Muscle of leg (tissue), 16 donors: ENCODE measurements around the gene GAB1. TPM values are rescaled to one million over a fixed set of nuclear protein-coding genes. Genes with fewer than 3 reads are reported as not detected.
A peak's percentile ranks its signal among the peaks of the same experiment; 100 is the strongest.

ENCODE experiments used
- DNase-seq: peaks from one replicate; pipeline ENCODE4 v3.0.0; 2013
- H3K27ac ChIP-seq: one replicate; pipeline ENCODE4 v1.5.1; 2013; ENCODE audit warnings: mild to moderate bottlenecking, low read length, control low read depth
- H3K27me3 ChIP-seq: one replicate; pipeline ENCODE4 v1.6.1; 2013; ENCODE audit warnings: low read length; ENCODE audit not compliant: control insufficient read depth, insufficient read depth
- H3K36me3 ChIP-seq: one replicate; pipeline ENCODE4 v1.6.1; 2013; ENCODE audit warnings: low read length; ENCODE audit not compliant: control insufficient read depth, insufficient read depth
- H3K4me1 ChIP-seq: one replicate; pipeline ENCODE4 v1.6.1; 2013; ENCODE audit warnings: low read length; ENCODE audit not compliant: control insufficient read depth, insufficient read depth
- H3K4me3 ChIP-seq: one replicate; pipeline ENCODE4 v1.5.1; 2013; ENCODE audit warnings: low read length, control low read depth
- H3K9me3 ChIP-seq: replicated peaks from 2 replicates; pipeline ENCODE4 v1.6.1; 2013; ENCODE audit warnings: low read depth, low read length; ENCODE audit not compliant: control insufficient read depth
- WGBS: methylation state at CpG from one replicate; pipeline ENCODE4 v1.1.5; 2013; ENCODE audit warnings: missing lambda C conversion rate; ENCODE audit not compliant: insufficient coverage; 5-methylcytosine and 5-hydroxymethylcytosine counted together
- long read RNA-seq, 11 donors: transcript quantifications; one replicate each; lab custom pipeline, GENCODE V29; 2026
- polyA plus RNA-seq, 8 donors: library from polyadenylated mRNA; unstranded; fragments of 120-200 nt; gene quantifications; one replicate each; pipeline versions ENCODE4 v1.2.1 to v1.2.3, GENCODE V29; 2013; ENCODE audit warnings: inconsistent platforms in 1 of 8, low replicate concordance in 1 of 8; ENCODE audit not compliant: insufficient read length in 8 of 8, insufficient read depth in 1 of 8
- total RNA-seq: library from RNA; stranded (reverse); fragments of 120-200 nt; gene quantifications from one replicate; pipeline ENCODE4 v1.2.4, GENCODE V29; 2013

The GAB1 gene
- 31.7 TPM for total RNA-seq
- 10 to 100 TPM; 21.5 to 43.1 (median 27.5) TPM for polyA plus RNA-seq
- long read RNA-seq, donor 1, partial matches to known transcripts, result 0 of 1 reads
- long read RNA-seq, donor 1, other reads (novel, unspliced or antisense), result 0 of 1 reads
- long read RNA-seq, donor 2, result 0 reads
- long read RNA-seq, donor 3, result 0 reads
- long read RNA-seq, donor 4, result 0 reads
- long read RNA-seq, donor 5, full-length matches to known transcripts, result 4 of 4 reads
- long read RNA-seq, donor 5, partial matches to known transcripts, result 0 of 4 reads
- long read RNA-seq, donor 5, other reads (novel, unspliced or antisense), result 0 of 4 reads
- long read RNA-seq, donor 6, partial matches to known transcripts, result 0 of 2 reads
- long read RNA-seq, donor 6, other reads (novel, unspliced or antisense), result 0 of 2 reads
- long read RNA-seq, donor 7, partial matches to known transcripts, result 9 of 11 reads
- long read RNA-seq, donor 7, other reads (novel, unspliced or antisense), result 0 of 11 reads
- long read RNA-seq, donor 8, partial matches to known transcripts, result 0 of 2 reads
- long read RNA-seq, donor 8, other reads (novel, unspliced or antisense), result 0 of 2 reads
- long read RNA-seq, donor 9, partial matches to known transcripts, result 0 of 1 reads
- long read RNA-seq, donor 9, other reads (novel, unspliced or antisense), result 0 of 1 reads
- long read RNA-seq, donor 10, full-length matches to known transcripts, result 2 of 2 reads
- long read RNA-seq, donor 10, partial matches to known transcripts, result 0 of 2 reads
- long read RNA-seq, donor 10, other reads (novel, unspliced or antisense), result 0 of 2 reads
- long read RNA-seq, donor 11, partial matches to known transcripts, result 0 of 1 reads
- long read RNA-seq, donor 11, other reads (novel, unspliced or antisense), result 0 of 1 reads

DNA sequence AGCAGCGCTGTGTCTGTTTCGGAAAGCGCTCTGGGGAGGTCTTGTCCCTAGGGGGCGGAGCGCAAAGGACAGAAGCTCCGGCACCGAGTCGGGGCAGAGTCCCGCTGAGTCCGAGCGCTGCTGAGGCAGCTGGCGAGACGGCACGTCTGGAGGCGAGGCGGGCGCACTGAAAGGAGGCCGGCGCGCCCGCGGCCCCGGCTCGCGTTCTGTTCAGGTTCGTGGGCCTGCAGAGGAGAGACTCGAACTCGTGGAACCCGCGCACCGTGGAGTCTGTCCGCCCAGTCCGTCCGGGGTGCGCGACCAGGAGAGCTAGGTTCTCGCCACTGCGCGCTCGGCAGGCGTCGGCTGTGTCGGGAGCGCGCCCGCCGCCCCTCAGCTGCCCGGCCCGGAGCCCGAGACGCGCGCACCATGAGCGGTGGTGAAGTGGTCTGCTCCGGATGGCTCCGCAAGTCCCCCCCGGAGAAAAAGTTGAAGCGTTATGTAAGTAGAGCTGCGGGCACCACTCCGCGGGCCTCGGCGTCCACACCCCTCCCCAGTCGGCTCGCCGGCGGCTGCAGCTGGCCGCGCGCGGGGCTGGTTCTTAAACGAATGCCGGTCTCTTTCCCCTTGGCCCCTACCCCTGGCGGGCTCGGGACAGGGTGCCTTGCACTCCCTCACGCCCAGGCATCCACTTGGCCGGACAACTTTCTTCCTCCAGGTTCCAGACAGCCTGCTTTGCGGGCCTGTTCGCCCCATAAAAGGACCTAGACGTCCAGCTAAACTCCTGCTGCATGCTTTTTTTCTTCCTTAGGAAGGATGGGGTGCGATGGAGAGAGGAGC, at the start of gene GAB1:
GAB1 (plus strand) TSS at position 96 of the 819 bp plus-strand sequence; CDS start at position 409, 313 bp downstream.
- Histone ChIP-seq H3K4me1 (peaks cover 18% of the 10 kb centered on the region), H3K9me3 (no peaks in the 10 kb centered on the region), H3K36me3 (no peaks in the 10 kb centered on the region), H3K27me3 (no peaks in the 10 kb centered on the region), H3K4me3 (peak within 1 kb of the TSS; percentile 96), H3K27ac (peak within 1 kb of the TSS; percentile 99)
- WGBS, result under 1% methylated on average over 78 of the region's 81 CpGs
- DNase-seq, result peak; percentile 87

DNA sequence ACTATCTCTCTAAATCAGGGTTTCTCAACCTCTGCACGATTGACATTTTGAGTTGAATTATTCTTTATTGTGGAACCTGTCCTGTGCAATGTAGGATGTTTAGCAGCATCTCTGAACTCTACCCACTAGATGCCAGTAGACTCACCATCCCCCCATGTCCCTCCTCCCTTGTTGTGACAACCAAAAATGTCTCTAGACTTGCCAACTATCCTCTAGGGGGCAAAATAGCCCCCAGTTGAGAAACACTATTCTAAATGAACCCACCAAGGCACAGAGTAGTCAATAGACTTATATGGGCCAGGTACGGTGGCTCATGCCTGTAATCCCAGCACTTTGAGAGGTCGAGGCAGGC, 49.1 kb upstream of the GAB1 start:
- WGBS, result 71% methylated on average over 1 of the region's 3 CpGs
- no peak for DNase-seq
- Histone ChIP-seq H3K27me3 (no peaks in the 10 kb centered on the region), H3K27ac (peak overlapping the region; percentile 79), H3K4me3 (no peak overlapping the region), H3K36me3 (no peaks in the 10 kb centered on the region), H3K4me1 (peaks cover 4% of the 10 kb centered on the region), H3K9me3 (no peaks in the 10 kb centered on the region)

DNA sequence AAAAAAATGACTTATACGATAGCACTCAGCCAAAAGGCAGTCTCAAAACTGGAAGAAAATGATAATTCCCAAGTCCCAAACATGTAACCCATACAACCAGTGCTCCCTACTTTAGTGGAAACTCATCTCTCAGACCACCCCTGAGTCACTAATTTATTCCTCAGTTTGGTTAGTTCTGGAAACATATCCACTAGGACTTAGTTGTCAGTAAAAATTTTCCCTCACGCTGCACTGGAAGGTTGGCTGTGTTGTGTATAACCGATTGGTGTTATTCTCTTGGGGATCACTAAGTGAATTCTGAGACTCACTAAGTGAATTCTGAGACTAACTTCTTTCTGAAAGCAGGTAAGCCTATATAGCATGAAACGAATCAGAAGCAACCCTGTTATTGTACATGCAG, 48.5 kb upstream of the GAB1 start:
- Histone ChIP-seq H3K27me3 (no peaks in the 10 kb centered on the region), H3K9me3 (no peaks in the 10 kb centered on the region), H3K36me3 (no peaks in the 10 kb centered on the region), H3K4me1 (peaks cover 4% of the 10 kb centered on the region), H3K4me3 (no peak overlapping the region), H3K27ac (peak overlapping the region; percentile 25)
- peak; percentile 68 for DNase-seq
- WGBS, result no CpG with 5 or more reads among the region's 4 CpGs

DNA sequence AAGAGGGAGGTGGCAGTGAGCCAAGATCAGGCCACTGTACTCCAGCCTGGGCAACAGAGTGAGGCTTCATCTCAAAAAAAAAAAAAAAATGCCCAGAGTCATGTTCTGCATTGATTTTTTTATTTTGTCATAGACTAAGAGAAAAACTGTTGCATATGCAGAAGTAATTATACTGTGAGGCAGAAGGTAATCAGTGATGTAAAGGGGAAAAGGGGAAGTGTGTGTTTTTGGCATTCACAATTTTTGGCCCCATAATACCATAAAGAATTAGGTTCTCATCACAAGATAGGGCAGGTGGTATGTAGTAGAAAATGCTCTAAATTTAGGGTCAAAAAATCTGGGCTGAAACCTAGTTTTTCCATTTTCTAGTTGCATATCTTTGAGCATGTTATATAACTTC, 47.3 kb upstream of the GAB1 start:
- no peaks in the 10 kb centered on the region for H3K9me3 ChIP-seq
- peak; percentile 76 for DNase-seq
- peaks cover 5% of the 10 kb centered on the region for H3K4me1 ChIP-seq
- no peaks in the 10 kb centered on the region for H3K27me3 ChIP-seq
- no peaks in the 10 kb centered on the region for H3K36me3 ChIP-seq
- no peak overlapping the region for H3K4me3 ChIP-seq
- no peak overlapping the region for H3K27ac ChIP-seq

DNA sequence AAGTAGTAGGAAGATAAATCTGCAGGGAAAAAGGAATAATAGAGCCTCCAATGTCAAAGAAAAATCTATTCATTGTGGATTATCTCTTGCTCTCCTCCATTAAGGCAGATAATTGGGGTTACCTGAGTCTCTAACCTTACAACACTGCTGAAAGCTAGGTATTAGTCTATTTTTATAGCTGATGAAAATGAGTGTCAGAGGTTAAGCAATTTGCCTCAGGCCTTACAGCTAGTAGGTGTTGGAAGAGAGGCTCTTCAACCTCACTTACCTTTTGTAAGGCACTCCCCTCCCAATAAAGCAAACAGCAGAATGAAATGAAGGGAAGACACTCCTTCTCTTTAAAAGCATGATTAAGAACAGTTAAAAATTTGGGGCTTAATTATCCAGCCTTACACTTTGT, 45.4 kb upstream of the GAB1 start:
- Histone ChIP-seq H3K4me3 (no peak overlapping the region), H3K27me3 (no peaks in the 10 kb centered on the region), H3K36me3 (no peaks in the 10 kb centered on the region), H3K9me3 (no peaks in the 10 kb centered on the region), H3K27ac (no peak overlapping the region), H3K4me1 (peaks cover 12% of the 10 kb centered on the region)
- no peak for DNase-seq

DNA sequence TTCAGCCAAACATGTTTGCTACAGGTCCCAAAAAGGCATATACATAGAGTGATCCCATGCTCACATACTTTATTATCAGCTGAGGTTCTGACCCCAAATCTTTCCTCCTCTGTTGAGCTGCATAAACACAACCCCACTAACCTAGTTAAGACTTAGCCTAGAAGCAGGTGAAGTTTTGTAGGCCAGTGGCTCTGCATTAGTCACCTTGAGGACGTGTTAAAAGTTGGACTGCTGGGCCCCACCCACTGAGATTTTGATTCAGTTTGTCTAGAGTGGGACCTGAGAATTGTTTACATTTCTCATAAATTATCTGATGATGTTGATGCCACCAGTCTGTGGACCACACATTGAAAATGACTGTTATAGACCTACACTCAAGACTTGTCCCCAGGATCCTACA, 43.8 kb upstream of the GAB1 start:
- DNase-seq, result no peak
- H3K9me3 ChIP-seq, result no peaks in the 10 kb centered on the region
- no CpG with 5 or more reads among the region's 1 CpG for whole genome bisulfite sequencing
- no peak overlapping the region for H3K4me3 ChIP-seq
- H3K36me3 ChIP-seq, result no peaks in the 10 kb centered on the region
- H3K27ac ChIP-seq, result no peak overlapping the region
- H3K4me1 ChIP-seq, result peaks cover 9% of the 10 kb centered on the region
- no peaks in the 10 kb centered on the region for H3K27me3 ChIP-seq

DNA sequence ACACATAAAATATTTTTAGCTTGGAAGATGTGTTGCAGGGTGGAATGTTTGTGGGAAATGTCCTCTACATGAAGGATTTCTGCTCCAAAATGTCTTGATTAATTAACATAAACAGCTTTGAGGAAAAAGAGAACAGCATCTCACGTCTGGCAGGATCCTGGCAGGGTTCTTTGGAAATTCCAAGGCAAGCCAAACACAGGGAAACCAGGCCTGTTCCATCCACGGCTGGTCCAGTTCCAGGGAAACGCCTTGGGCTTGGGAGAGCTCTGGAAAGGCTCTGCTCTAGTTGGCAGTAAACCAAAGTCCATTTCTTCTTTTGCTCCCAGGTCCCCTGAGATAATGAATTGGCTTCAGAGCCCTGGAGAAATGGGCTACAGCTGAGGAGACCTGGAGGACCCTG, 42.4 kb upstream of the GAB1 start:
- Histone ChIP-seq H3K9me3 (no peaks in the 10 kb centered on the region), H3K27me3 (no peaks in the 10 kb centered on the region), H3K4me3 (no peak overlapping the region), H3K4me1 (peaks cover 9% of the 10 kb centered on the region), H3K27ac (peak overlapping the region; percentile 70), H3K36me3 (no peaks in the 10 kb centered on the region)
- peak; percentile 91 for DNase-seq
- WGBS, result 12% methylated on average over 3 of the region's 3 CpGs

DNA sequence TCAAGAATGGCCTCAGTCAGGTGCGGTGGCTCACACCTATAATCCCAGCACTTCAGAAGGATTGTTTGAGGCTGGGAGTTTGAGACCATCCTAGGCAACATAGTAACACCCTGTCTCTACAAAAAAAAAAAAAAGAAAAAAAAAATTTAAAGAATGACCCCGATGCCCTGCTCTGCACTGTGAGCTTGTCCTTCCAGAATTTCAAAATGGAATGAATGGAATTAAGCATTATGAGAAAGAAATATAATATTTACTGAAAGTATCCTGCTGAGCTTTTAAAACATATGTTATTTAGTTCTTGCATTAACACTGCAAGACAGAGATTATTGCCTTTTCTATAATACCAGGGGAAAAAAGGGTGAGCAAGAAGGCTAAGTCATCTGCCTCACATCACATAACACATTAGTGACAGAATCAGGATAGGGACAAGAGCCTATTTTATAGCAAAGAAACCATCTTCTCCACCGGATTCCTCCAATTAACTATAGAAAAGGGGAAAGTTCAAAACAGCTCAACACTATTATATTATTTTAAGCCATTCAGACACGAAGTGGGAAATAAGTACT, 41.9 kb upstream of the GAB1 start:
- peak; percentile 55 for DNase-seq
- H3K9me3 ChIP-seq, result no peaks in the 10 kb centered on the region
- H3K4me3 ChIP-seq, result no peak overlapping the region
- H3K27me3 ChIP-seq, result no peaks in the 10 kb centered on the region
- H3K27ac ChIP-seq, result peak overlapping the region; percentile 70
- H3K36me3 ChIP-seq, result no peaks in the 10 kb centered on the region
- WGBS, result no CpG with 5 or more reads among the region's 4 CpGs
- H3K4me1 ChIP-seq, result peaks cover 9% of the 10 kb centered on the region

DNA sequence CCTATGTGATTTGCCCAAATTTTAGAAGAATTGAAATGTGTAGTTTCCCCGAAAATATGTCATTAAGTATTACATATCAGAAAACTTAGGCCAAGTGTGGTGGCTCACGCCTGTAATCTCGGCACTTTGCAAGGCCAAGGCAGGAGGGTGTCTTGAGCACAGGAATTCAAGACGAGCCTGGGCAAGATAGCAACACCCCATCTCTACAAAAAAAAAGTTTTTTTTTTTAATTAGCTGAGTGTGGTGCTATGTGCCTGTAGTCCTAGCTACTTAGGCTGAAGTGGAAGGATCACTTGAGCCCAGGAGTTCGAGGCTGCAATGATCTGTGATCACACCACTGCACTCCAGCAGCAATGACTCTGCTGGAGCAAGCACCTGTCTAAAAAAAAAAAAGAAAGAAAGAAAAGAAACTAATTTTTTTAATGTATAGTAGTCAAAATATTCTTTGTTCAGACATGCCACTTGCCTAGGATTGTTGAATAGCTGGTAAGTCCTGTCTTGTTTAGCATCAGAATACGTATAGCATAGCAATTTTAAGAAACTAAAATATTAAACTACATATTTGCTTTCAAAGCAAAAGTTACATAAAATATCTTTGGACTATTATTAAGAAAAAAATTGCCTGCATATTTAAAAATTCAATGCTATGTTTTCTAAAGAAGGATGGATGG, 40.1 kb upstream of the GAB1 start:
- no peak overlapping the region for H3K4me3 ChIP-seq
- WGBS, result no CpG with 5 or more reads among the region's 6 CpGs
- peaks cover 9% of the 10 kb centered on the region for H3K4me1 ChIP-seq
- H3K27me3 ChIP-seq, result no peaks in the 10 kb centered on the region
- no peak overlapping the region for H3K27ac ChIP-seq
- no peak for DNase-seq
- H3K9me3 ChIP-seq, result no peaks in the 10 kb centered on the region
- no peaks in the 10 kb centered on the region for H3K36me3 ChIP-seq
